GM12891 (cell line): ENCODE results near the gene RAB30.

Experiments
- PAX5 ChIP-seq: IDR thresholded peaks from 2 replicates; pipeline ENCODE4 v1.6.1; 2011; ENCODE audit warnings: low read length, moderate library complexity, mild to moderate bottlenecking; ENCODE audit not compliant: insufficient read depth, severe bottlenecking
- POLR2A ChIP-seq: IDR thresholded peaks from 2 replicates; pipeline ENCODE4 v1.6.1; 2011; ENCODE audit warnings: low read depth, low read length, control low read depth
- POLR2AphosphoS5 ChIP-seq: IDR thresholded peaks from 2 replicates; pipeline ENCODE4 v1.6.1; 2011; ENCODE audit warnings: low read depth, low read length, control low read depth
- TAF1 ChIP-seq: IDR thresholded peaks from 2 replicates; pipeline ENCODE4 v1.6.1; 2011; ENCODE audit warnings: low read depth, low read length, control low read depth

- TF ChIP-seq PAX5, result no peak
- TF ChIP-seq POLR2A, result no peak
- TF ChIP-seq POLR2AphosphoS5, result no peak
- no peak for TF ChIP-seq TAF1
Observed at GRCh38 chr11:83042964-83043711, 28.6 kb downstream of the RAB30 start.
